ENCODE measurements around the gene ARHGAP15.

GRCh38 chr2:143345887-143346787 lies 216.9 kb downstream of the ARHGAP15 start:
- TF ChIP-seq EZH2phosphoT487 (IDR thresholded peaks at IDR 0.05; ENCODE audit: borderline replicate concordance, low read length) (no peak), CTCF (IDR thresholded peaks at IDR 0.05; ENCODE audit: low read depth, low read length, poor library complexity, severe bottlenecking) (no peak)
